Erythroblast (primary cell): Measurements from ENCODE around the gene ADM.

Source experiments
- DNase-seq, 2 experiments: peaks; one replicate each; lab custom pipeline; 2025; lab: John Stamatoyannopoulos, UW
- GATA1 ChIP-seq: IDR thresholded peaks from 2 replicates; pipeline ENCODE4 v1.6.1; 2011; ENCODE audit warnings: low read depth, mild to moderate bottlenecking, control low read depth, low read length, moderate library complexity
- POLR2A ChIP-seq: IDR thresholded peaks from 2 replicates; pipeline ENCODE4 v1.6.1; 2011; ENCODE audit warnings: mild to moderate bottlenecking, low read length

The ADM gene

DNA sequence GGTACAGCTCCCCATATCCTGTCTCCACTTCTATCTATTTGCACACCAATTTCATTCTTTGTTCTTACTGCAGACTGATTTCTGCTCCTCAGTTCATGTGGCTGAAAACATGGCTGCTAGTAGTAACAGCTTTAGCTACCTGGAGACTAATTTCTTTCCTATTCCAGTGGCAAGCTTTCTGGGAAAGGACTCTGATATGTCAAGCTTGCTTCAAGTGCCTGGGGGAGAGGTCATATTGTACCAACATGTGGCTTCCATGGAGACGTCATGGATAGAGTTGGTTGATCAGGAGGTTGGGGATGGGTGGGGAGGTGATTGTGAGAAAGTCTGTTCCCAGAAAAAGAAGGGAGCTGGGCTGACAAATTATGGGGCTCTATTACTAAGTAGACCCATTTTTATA lies 44.9 kb downstream of the ADM start:
- TF ChIP-seq GATA1 (no peak), POLR2A (no peak)
- DNase-seq = no peak

DNA sequence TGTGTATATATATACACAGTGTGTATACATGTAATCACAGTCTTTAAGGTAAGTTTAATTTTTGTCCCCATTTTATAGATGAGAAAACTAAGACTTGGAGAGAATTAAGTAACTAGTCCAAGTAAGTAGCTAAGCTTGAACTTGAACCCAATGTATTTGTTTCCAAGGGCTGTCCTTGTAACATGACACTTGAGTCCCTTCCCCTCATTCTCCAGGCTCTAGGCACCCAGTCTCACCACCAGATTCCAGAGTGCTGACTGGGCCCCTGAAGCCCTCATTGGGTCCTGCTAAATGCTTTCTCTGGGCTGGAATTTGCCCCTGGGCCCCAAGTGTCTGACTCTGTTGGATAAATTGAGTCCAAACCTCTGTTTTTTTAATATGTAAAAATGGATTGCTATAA lies 45.5 kb downstream of the ADM start:
- no peak for DNase-seq
- TF ChIP-seq GATA1 = no peak
- TF ChIP-seq POLR2A = no peak

DNA sequence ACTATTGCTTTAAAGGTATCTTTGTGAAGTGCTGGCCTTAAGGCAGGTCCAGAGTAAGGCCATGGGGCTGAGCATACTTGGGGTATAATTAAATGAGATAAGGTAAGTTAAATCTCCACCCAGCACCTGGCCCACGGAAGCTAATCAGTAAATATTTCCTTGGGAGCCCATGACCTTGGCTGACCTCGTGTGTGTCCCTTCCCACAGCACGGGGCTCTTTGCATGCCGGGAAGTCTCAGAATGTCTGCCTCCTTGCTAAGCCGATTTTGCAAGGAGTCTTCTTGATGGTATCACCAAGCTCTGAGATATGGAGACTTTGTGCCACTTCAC lies 46.5 kb downstream of the ADM start:
- TF ChIP-seq POLR2A (no peak), GATA1 (no peak)
- no peak for DNase-seq

DNA sequence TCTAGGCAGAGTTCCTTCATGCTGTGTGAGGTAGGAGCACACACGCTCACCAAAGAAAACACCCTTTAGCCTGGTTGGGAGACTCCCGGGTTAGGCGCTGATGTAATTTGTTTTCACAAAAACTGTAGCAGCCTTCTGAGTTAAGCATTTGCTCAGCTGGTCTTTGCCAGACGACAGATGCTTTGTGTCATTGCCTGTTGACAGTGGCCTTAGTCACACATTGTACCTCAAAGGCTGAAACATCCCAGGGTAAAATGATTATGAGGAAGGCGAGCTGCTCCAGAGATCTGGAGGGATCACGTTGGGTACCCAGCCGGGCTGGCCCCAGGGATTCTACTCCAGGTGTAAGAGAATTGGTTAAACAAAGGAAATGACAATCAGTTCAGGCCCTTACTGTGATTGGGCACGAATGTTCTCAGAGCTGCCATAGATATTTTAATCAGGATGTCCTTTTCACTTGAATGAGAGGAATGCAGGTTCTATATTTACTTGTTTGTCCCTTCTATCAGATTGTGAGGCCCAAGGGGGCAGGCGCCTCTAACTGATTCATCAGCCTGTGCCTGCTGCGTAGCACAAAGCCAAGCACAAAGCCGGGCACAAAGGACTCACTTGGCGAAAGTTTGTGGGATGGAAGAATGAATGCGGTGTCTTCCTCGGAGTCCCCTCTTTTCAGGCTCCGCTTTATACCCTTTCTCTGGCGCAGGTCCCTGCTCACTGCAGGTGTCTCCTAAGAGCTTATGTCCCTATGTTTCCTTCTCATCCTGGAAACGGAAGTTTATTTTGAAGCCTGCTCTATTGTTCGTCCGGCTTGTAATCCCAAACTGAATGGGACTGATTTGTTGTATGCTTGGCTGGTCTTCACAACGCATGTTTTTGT lies 47.1 kb downstream of the ADM start:
- TF ChIP-seq POLR2A = no peak
- DNase-seq = no peak

DNA sequence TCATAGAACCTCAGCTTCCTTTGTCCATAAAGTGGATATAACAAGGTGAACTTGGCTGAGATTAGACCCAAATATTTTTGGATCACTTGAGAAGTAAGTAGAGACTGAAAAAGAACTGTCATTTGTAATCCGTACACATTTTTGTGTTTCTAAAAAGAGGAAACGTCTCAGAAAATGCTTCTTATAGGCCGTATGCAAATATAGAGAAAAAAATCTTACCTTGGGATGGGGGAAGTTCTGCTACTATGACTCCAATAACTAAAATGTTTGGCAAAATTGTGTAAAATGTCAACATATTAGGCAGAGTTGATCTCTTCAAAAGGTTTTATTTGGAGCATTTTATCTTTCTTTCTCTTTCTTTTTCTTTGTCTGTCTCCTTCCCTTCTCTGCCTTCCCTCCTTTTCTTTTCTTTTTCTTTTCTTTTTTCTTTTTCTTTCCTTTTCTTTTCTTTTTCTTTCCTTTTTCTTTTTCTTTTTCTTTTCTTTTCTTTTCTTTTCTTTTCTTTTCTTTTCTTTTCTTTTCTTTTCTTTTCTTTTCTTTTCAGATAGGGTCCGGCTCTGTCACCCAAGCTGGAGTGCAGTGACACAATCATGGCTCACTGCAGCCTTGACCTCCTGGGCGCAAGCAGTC lies 48.2 kb downstream of the ADM start:
- no peak for DNase-seq
- TF ChIP-seq POLR2A (no peak), GATA1 (no peak)

DNA sequence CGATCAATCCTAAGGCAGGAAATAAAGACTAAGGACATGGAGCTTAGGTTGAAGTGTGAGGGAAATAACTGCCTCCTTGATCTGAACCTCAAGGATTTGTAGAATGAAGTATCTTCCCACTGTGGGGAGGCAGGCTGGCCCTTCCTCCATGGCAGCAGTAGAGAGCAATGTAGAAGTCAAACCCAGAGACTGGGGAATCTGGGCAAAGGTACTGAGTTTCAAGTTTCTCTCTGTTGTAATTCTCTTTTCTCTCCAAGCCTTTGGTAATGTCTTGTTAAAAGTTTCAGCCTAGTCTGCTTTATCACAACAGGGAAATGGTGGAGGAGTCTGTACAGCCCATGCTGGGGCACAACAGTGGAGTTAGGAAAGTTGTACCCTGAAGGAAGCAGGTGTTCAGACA lies 49.5 kb downstream of the ADM start:
- no peak for DNase-seq

DNA sequence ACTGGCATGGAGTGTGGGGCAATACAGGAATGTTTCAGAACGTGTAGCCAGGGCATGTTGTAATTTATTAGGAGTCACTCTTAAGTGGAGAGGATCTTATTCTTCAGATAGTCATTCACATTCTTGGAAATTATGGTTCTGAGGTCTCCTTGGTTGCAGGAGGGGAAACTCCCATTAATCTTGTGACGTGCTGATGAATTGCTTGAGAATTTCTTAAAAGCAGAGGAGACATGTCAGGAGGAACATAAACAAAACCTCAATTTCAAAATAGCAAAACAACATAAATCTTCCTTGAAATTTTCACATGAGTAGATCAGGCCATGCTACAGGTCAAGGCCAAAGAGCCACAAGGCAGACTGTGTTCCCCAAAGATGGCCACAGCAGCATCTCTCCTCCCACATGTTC lies 50.4 kb downstream of the ADM start:
- no peak for DNase-seq
- TF ChIP-seq GATA1 = no peak
- no peak for TF ChIP-seq POLR2A

More for the DNA sequence above, 49.5 kb downstream of the ADM start:
- no peak for TF ChIP-seq POLR2A
- TF ChIP-seq GATA1 = no peak

DNA sequence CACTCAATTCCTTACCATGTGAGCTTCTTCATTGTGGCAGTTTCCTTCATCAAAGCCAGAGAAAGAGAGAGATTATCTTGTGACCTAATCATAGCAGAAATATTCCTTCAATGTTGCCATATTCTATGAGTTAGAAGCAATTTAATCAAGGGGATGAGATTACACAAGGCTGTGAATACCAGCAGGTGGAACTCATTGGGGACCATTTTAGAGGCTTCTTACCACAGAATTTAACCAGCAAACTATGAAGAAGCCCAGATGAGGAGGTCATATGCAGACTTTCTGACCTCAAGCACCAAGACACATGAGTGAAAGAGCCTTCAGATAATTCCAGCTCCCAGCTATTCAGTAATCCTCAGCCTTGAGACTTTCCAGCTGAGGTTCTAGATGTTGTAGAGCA lies 51.3 kb downstream of the ADM start:
- no peak for TF ChIP-seq POLR2A
- no peak for TF ChIP-seq GATA1

More for the DNA sequence above, 51.3 kb downstream of the ADM start:
- no peak for DNase-seq
